Pancreas (tissue), 10 donors: ENCODE results near the gene CHSY3. TPM values are rescaled to one million over a fixed set of nuclear protein-coding genes. Genes with fewer than 3 reads are reported as not detected.
A peak's percentile ranks its signal among the peaks of the same experiment; 100 is the strongest.

Source experiments
- ATAC-seq, 4 donors: fragments of 200-7000 bp; cut with Tn5 transposase; one replicate each; pipeline versions ENCODE4 v1.8.0 to v1.9.1; 2020; ENCODE audit warnings: mild to moderate bottlenecking in 4 of 4, moderate library complexity in 4 of 4
- DNase-seq, 6 donors: peaks; one replicate each; pipeline ENCODE4 v3.0.0-alpha.2; 2020
- FAIRE-seq: peaks from 2 replicates; lab custom pipeline; 2012; peaks lifted over from hg19 to GRCh38; lab: Jason Lieb, UNC
- H3K27ac ChIP-seq, 4 donors: fragments of 200-600 bp; sonication (generic); 1 replicate in 3 of 4; 2 replicates in 1 of 4; pipeline versions ENCODE4 v1.5.0 to v1.8.0; 2020
- H3K27me3 ChIP-seq, 4 donors: fragments of 200-600 bp; one replicate each; pipeline ENCODE4 v1.8.0; 2021
- H3K36me3 ChIP-seq, 3 donors: fragments of 200-600 bp; sonication (generic) in 1 of 3; one replicate each; pipeline versions ENCODE4 v1.5.0 to v1.8.0; 2020 to 2021
- H3K4me1 ChIP-seq, 3 donors: fragments of 200-600 bp; one replicate each; pipeline ENCODE4 v1.8.0; 2021
- H3K4me3 ChIP-seq, 4 donors: fragments of 200-600 bp; sonication (generic) in 2 of 4; one replicate each; pipeline versions ENCODE4 v1.5.0 to v1.8.0; 2020 to 2021
- H3K9me3 ChIP-seq, 4 donors: fragments of 200-600 bp; one replicate each; pipeline ENCODE4 v1.8.0; 2021
- CTCF ChIP-seq, 4 donors: fragments of 200-600 bp; sonication (generic) in 3 of 4; IDR thresholded peaks; one replicate each; pipeline versions ENCODE4 v1.5.0 to v1.8.0; 2021; ENCODE audit warnings: antibody characterized with exemption in 4 of 4
- WGBS, 2 donors: extraction: QIAGEN DNeasy Blood & Tissue Kit; methylation state at CpG; one replicate each; pipeline ENCODE4 v1.1.7; 2013; 5-methylcytosine and 5-hydroxymethylcytosine counted together
- intact Hi-C, 3 donors: fragments of 100-400 bp; cut with DNase I; formaldehyde crosslinking; loops; one replicate each; pipeline versions ENCODE4 v1.11.1 to v1.14.2; 2022
- polyA plus RNA-seq, 2 donors: library from polyadenylated mRNA; stranded (reverse); fragments of 200-250 nt; gene quantifications; one replicate each; pipeline ENCODE4 v1.2.3, GENCODE V29; 2013
- total RNA-seq, 6 donors: library from RNA; stranded (reverse); fragmentation: NEBNext Ultra II Directional in 4 of 6; extraction: Animal tissue kit (Norgen Biotek cat#: 25700) in 4 of 6; gene quantifications; one replicate each; pipeline versions ENCODE4 v1.2.1 to v1.2.4, GENCODE V29; 2021 to 2023
- donor health status: healthy with polysubstance abuse.
- donor health status: DM: no; HTN: no; CAD: no; lungs with moderate emphysema.
- donor health status: DM: no; HTN: no; CAD: no.
- donor health status: control.
- donor health status: control.
- donor health status: Bipolar disorder and iron deficiency.
- donor health status: DM: yes; HTN: yes; CAD: no.
- donor health status: DM: no; HTN: no; CAD: no.
- donor health status: DM: no; HTN: no; CAD: no.
- donor health status: DM: yes; HTN: yes; CAD: no.

Gene CHSY3
- total RNA-seq, result 1 to 10 TPM in 2 of 6 donors, under 1 TPM in 4; 0.09 to 1.2 (median 0.27) TPM
- under 1 TPM; 0.07 to 0.15 TPM for polyA plus RNA-seq

GRCh38 chr5:129904102-129904666 lies at the start of gene CHSY3:
TSS of gene CHSY3 (plus strand) at chr5:129904465.
- FAIRE-seq, result no peak
- WGBS, 2 donors, result 0 to 1% methylated on average over 24 to 60 of the region's 62 CpGs

GRCh38 chr5:129856325-129856724 lies 47.9 kb upstream of the CHSY3 start:
- DNase-seq (no peak), ATAC-seq (no peak), FAIRE-seq (no peak)
- no peak overlapping the region for H3K4me3 ChIP-seq
- no peaks in the 10 kb centered on the region for H3K4me1 ChIP-seq
- H3K27ac ChIP-seq, result no peak overlapping the region
- no peaks in the 10 kb centered on the region for H3K27me3 ChIP-seq
- intact Hi-C loops, result no loop called here
- no peaks in the 10 kb centered on the region for H3K9me3 ChIP-seq
- no peaks in the 10 kb centered on the region for H3K36me3 ChIP-seq
- no peak for TF ChIP-seq CTCF (IDR thresholded peaks at IDR 0.05)
- 90 to 93% methylated on average over 1 of the region's 1 CpG for WGBS, 2 donors

More at GRCh38 chr5:129904102-129904666, at the start of gene CHSY3:
- intact Hi-C loops, result no loop called here
- Histone ChIP-seq H3K4me1 (peaks cover 0 to 10% (median 0%) of the 10 kb centered on the region in 3 donors), H3K4me3 (peak within 1 kb of the TSS; percentile 60 to 75 (median 64)), H3K27me3 (peaks cover 0 to 8% (median 3%) of the 10 kb centered on the region in 4 donors), H3K36me3 (no peaks in the 10 kb centered on the region), H3K27ac (peak within 1 kb of the TSS in 1 of 4 donors; percentile 22), H3K9me3 (no peaks in the 10 kb centered on the region)
- no peak for TF ChIP-seq CTCF (IDR thresholded peaks at IDR 0.05)
- peak; percentile 83 to 92 (median 86) for DNase-seq
- ATAC-seq, result peak; percentile 94 to 97 (median 96)

- Histone ChIP-seq H3K4me3 (no peak overlapping the region), H3K27me3 (no peaks in the 10 kb centered on the region), H3K4me1 (no peaks in the 10 kb centered on the region), H3K9me3 (no peaks in the 10 kb centered on the region), H3K27ac (no peak overlapping the region), H3K36me3 (no peaks in the 10 kb centered on the region)
- ATAC-seq (no peak), DNase-seq (no peak), FAIRE-seq (no peak)
- intact Hi-C loops, result no loop called here
- 57% methylated on average over 1 of the region's 1 CpG for WGBS, 2 donors
- no peak for TF ChIP-seq CTCF (IDR thresholded peaks at IDR 0.05)
Observed at GRCh38 chr5:129857116-129857515, 47.1 kb upstream of the CHSY3 start.

GRCh38 chr5:129858131-129858675 lies 46.1 kb upstream of the CHSY3 start:
- Histone ChIP-seq H3K27me3 (no peaks in the 10 kb centered on the region), H3K36me3 (no peaks in the 10 kb centered on the region), H3K4me1 (no peaks in the 10 kb centered on the region), H3K9me3 (no peaks in the 10 kb centered on the region), H3K4me3 (no peak overlapping the region), H3K27ac (no peak overlapping the region)
- FAIRE-seq, result no peak
- DNase-seq, result no peak
- ATAC-seq, result no peak
- intact Hi-C loops, result no loop called here
- no peak for TF ChIP-seq CTCF (IDR thresholded peaks at IDR 0.05)

GRCh38 chr5:129884322-129884721 lies 19.9 kb upstream of the CHSY3 start:
- Histone ChIP-seq H3K4me1 (no peaks in the 10 kb centered on the region), H3K9me3 (no peaks in the 10 kb centered on the region), H3K27ac (no peak overlapping the region), H3K36me3 (no peaks in the 10 kb centered on the region), H3K4me3 (no peak overlapping the region), H3K27me3 (no peaks in the 10 kb centered on the region)
- FAIRE-seq (no peak), DNase-seq (no peak), ATAC-seq (no peak)
- TF ChIP-seq CTCF (IDR thresholded peaks at IDR 0.05), result no peak
- intact Hi-C loops, result no loop called here
- WGBS, 2 donors, result 84 to 86% methylated on average over 1 of the region's 1 CpG
